Lower leg skin (tissue), 3 donors: Measurements from ENCODE around the gene CTTNBP2.

Experiments used
- CTCF ChIP-seq, 3 donors: fragments of 450-650 bp; IDR thresholded peaks; one replicate each; pipeline ENCODE4 v1.5.1; 2016; ENCODE audit warnings: antibody characterized with exemption in 3 of 3, mild to moderate bottlenecking in 3 of 3, moderate library complexity in 2 of 3
- POLR2A ChIP-seq, 2 donors: fragments of 450-650 bp; IDR thresholded peaks; one replicate each; pipeline ENCODE4 v1.6.1; 2016 to 2017; ENCODE audit warnings: antibody characterized with exemption in 2 of 2, mild to moderate bottlenecking in 1 of 2, moderate library complexity in 1 of 2

- TF ChIP-seq POLR2A (IDR thresholded peaks at IDR 0.05) (no peak), CTCF (IDR thresholded peaks at IDR 0.05) (no peak)
Observed at GRCh38 chr7:117907049-117907640, 33.9 kb upstream of the CTTNBP2 start.
